HG03175 (cell line): ENCODE results near the gene TRPM7.
"Not testable (repeated sequence)": the region's sequence is repeated elsewhere in the genome, so short reads cannot be mapped to it uniquely, and the experiment has no call there.

Source experiments
- ATAC-seq: cut with Tn5 transposase; IDR thresholded peaks from one replicate; pipeline ENCODE4 v1.9.1; 2021; ENCODE audit warnings: mild to moderate bottlenecking, moderate library complexity; ENCODE audit not compliant: unreplicated experiment

The TRPM7 gene, protein sequence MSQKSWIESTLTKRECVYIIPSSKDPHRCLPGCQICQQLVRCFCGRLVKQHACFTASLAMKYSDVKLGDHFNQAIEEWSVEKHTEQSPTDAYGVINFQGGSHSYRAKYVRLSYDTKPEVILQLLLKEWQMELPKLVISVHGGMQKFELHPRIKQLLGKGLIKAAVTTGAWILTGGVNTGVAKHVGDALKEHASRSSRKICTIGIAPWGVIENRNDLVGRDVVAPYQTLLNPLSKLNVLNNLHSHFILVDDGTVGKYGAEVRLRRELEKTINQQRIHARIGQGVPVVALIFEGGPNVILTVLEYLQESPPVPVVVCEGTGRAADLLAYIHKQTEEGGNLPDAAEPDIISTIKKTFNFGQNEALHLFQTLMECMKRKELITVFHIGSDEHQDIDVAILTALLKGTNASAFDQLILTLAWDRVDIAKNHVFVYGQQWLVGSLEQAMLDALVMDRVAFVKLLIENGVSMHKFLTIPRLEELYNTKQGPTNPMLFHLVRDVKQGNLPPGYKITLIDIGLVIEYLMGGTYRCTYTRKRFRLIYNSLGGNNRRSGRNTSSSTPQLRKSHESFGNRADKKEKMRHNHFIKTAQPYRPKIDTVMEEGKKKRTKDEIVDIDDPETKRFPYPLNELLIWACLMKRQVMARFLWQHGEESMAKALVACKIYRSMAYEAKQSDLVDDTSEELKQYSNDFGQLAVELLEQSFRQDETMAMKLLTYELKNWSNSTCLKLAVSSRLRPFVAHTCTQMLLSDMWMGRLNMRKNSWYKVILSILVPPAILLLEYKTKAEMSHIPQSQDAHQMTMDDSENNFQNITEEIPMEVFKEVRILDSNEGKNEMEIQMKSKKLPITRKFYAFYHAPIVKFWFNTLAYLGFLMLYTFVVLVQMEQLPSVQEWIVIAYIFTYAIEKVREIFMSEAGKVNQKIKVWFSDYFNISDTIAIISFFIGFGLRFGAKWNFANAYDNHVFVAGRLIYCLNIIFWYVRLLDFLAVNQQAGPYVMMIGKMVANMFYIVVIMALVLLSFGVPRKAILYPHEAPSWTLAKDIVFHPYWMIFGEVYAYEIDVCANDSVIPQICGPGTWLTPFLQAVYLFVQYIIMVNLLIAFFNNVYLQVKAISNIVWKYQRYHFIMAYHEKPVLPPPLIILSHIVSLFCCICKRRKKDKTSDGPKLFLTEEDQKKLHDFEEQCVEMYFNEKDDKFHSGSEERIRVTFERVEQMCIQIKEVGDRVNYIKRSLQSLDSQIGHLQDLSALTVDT (N-terminal part only)

DNA sequence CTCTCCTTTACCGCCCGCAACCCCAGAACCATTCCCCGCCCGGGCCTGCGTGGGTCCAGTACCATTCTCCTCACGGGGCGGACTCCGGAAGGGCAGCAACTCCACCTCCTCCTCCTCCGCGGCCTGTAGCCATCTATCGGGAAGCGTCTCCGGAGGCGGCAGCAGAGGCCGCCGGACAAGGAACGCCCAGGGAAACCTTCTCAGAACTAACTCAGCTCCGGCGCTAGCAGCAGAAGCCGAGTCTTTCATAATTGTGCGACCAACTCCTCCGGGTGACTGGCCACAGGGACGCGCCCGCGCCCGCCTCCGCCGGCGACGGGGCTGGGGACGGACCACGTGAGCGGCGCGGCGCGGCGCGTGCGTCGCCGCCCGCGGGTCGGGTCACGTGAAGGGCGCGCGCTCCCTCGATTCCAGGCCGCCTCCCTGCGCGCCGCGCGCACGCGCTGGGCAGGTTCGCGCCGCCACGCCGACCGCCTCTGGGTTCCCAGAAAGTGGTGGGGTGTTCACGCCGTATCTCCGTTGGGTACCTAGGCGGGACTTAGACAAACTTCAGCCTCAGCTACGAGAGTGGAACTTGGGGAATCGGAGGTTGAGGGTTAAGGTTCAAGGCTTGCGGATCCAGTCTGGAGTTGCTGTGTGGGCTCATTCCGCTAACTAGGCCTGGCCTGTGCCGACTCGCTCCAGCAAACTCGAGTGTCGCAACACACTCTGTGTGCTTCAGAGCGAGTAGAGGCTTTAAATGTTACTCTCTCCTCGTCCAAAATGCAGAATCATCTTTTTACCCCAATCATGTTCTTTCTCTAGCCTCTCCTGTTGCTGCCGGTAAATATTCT lies at the start of gene TRPM7:
Gene TRPM7, minus strand, starts transcription at position 329 of the 833 bp plus-strand sequence. Its CDS starts 264 bp downstream, at position 65.
- ATAC-seq = peak; percentile 86

DNA sequence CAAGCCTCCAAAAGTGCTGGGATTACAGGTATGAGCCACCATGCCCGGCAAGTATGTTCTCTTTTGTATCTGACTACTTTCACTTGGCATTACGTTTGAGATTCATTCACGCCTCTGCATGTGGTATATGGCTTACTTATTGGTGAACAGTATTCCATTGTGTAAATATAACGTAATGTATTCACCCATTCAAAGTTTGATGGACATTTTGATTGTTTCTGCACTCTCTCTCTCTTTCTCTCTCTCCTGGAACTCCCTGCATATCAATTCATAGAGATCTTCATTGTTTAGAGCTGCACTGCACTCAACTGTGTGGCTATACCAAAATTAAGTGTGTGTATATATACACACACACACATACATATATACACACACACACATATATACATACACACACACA lies 48.6 kb upstream of the TRPM7 start:
- ATAC-seq = no peak

DNA sequence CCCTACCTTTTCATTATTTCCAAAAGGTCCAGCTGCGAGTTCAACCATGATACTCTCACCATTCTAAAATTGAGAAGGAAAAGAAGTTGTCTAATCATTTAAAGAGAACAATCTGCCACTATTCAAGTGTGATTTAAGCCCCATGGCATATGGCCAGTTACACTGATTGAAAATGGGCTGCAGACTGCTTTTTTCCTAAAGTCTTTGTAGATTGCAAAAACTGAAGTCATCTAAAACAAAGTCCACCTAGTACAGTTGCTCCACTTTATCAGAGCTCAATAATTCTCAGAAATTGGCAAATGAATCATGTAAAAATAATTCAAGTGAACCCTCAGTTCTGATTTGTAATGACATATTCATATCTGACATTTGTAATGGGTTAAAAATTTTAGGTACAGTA lies 39.7 kb upstream of the TRPM7 start:
- no peak for ATAC-seq

DNA sequence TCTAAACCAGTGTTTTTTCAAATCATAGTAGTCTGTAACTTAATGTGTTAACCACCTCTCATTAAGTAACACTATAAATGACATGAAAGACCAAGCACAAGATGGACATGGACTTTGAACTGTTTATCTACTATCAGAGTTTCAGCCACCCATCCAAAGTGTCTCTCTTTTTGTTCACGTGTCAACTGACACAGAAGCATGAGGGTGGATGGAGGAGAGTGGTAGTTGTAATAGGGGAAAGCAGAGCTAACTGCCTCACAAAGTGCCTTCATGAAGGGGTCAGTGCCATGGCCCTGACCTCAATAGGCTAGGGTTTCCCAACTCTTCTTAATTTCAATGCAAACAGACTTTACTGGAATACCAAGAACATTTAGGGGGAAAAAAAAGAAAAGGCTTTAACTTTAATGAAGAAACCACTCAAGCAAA lies 32.1 kb upstream of the TRPM7 start:
- ATAC-seq = no peak

DNA sequence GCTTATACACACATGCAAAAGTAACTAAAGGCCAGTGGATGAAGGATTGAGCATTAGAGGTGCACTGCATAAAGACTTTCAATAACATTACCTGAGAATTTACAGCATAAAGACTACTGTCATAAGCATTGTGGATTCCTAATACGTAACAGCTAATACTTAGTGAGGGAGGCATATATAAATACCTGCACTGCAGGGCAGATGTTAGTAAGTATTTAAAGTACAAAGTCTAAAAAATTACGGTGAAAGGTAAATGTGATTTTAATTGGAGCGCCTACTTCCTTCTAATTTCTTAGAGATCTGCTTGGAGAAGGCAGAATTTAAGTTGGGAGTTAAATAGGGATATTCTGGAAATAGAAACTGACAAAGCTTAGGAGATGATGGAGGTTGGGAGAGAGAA lies 25.4 kb upstream of the TRPM7 start:
- ATAC-seq = no peak

DNA sequence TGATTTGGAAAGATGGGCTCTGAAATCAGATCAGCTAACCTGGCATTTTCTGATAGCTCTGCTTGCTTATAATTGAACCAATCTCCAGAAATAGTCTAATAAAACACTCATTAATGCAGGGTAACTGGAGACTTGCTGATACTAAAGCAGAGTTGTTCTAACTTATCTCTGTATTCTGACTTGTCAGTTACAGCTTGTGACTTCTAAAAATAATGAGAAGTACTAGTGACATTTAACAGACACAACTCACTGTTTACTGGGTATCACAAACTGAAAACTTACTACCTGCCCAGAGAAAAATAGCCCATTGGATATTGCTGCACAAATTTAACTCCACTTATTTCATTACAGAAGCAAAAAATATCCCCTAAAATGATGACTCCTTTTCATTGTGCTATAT lies 24.0 kb upstream of the TRPM7 start:
- no peak for ATAC-seq

DNA sequence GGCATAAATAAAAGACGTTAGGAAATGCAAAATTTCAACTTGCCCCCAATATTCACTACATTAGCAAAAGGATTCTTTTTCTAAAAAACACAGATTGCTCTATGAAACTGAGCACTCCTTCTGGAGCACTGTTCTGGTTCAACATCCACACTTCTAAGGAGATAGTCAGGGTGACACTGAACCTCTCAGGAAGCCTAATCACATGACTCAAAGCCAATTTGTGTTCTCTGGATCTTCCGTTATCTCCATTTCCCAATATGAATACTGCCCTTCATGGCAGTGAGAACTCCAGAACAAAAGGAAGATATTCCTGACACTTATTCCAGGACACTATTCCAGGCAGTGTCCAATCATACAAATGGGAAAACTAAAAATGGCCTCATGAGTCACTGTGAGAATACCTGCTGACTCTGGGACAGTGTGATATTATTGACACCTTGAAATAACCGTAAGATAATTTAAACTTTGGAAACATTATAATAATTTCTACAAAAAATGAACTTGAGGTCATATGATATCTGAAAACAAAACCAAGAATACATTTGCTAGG lies 21.4 kb upstream of the TRPM7 start:
- ATAC-seq = no peak

DNA sequence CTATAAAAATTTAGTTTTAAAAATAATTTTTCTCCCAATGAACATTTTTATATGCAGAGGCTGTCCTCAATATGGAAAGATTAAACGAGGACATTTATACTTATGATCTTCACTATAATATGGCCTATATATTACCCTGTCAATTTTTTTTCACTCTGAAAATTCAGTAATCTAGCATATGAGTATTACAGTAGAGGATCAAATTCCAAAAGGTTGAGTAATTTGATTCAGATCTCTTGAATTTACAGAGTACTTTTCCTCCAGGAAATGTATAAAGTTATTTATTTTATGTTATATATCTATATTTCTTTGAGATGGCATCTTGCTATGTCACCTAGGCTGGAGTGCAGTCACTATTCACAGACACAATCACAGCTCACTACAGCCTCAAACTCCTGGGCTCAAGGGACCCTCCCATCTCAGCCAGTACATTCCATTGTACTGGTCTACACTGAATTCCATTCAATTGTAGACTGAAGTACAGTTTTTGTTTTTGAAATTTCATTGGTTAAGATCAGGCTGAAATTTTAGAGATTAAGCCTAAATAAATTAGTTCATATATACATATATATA lies 16.3 kb upstream of the TRPM7 start:
- no peak for ATAC-seq

DNA sequence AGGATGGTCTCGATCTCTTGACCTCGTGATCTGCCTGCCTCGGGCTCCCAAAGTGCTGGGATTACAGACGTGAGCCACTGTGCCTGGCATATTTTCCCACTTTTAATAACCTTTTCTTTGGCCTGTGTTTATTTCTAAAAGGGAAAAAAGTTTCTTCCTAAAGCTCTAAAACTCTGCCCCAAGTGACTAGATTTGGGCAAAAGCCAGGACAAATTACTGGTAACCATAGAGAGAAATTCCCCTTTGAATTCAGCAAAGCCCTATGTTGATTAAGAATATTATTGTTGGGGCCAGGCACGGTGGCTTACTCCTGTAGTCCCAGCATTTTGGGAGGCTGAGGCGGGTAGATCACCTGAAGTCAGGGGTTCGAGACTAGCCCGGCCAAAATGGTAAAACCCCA lies 11.5 kb upstream of the TRPM7 start:
- no peak for ATAC-seq

DNA sequence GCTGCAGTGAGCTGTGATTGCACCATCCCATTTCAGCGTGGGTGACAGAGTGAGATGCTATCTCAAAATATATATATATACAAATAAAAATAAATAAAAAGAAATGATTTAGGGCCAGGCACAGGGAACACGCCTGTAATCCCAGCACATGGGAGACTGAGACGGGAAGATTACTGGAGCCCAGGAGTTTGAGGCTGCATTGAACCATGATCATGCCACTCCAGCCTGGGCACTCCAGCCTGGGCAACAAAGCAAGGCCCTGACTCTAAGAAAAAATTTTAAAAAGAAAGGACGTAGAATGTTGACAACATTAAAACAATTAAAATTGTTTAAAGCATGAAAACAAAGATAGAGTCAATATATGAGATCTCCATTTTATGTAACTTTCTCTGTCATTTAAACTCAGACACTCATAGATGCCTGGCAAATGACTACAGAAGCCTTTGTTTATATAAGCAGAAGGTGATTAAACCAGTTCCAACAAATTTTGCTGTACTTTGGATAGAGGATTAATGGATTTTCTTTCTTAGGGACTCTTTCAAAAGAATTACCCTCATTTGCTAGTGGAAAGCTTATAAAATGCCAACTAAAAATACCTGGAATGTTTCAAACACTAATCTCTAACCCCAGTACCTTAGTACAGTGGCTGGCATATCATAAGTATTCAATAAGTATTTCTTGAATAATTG lies 10.7 kb upstream of the TRPM7 start:
- ATAC-seq = no peak

DNA sequence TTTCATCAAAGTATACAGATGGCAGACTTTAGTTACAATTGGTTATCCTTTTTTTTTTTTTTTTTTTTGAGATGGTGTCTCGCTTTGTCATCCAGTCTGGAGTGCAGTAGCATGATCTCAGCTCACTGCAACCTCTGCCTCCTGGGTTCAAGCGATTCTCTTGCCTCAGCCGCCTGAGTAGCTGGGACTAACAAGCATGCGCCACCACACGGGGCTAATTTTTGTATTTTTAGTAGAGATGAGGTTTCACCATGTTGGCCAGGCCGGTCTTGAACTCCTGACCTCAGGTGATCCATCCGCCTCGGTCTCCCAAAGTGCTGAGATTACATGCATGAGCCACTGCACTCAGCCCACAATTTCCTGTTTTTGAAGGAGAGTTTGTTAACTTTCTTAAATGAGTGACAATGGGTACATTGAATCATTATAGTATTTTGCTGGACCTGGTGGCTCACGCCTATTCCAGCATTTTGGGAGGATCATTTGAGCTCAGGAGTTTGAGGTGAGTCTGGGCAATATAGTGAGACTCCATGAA lies 8.1 kb upstream of the TRPM7 start:
- ATAC-seq = not testable (repeated sequence)

DNA sequence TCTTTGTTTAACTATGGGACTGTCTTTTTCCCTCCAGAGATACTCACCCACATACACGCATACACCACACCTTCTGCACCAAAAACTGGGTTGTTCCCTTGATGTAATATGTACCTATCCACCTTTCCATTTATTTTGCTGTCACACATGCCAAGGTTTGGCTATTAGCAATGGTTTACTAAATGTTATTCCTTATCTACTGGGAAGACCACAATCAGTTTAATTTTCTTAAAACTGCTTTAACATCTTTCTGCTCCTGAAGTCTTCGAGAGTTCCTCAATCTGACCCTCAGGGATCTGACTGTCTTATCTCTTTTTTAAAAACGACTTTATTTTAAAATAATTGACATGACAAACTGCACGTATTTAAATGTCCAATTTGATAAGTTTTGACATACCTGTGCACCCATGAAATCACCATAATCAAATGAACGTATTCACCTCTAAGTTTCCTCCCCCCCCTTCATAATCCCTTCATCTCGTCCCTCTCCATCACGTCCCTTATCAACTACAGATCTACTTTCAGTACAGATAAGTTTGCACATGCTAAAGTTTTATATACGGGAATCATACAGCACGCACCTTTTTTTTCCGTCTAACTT lies 805 bp upstream of the TRPM7 start:
- no peak for ATAC-seq

DNA sequence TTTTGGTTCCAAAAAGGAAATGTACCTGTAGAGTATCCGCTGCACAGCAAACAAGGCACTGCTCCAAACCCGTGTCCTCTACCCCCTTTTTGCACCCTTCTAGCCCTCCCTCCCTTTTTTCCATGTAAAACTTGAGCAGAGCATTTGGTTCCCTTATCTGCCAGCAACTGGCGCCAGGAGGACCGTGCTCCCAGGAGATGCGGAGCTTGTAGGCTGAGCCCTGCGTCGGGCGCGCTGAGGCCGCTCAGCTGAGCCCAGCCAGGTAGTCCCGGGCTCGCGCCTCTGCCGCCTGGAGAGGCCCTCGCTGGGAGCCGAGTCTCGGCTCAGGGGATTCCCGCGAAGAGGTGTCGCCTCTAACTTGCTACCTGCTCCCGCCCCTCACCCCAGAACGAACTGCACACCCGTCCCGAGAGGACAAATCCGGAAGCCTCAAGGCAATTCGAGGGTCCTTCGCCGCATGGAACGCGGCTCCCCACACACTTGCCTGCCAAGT lies 575 bp downstream of the TRPM7 start:
- ATAC-seq = peak; percentile 47

DNA sequence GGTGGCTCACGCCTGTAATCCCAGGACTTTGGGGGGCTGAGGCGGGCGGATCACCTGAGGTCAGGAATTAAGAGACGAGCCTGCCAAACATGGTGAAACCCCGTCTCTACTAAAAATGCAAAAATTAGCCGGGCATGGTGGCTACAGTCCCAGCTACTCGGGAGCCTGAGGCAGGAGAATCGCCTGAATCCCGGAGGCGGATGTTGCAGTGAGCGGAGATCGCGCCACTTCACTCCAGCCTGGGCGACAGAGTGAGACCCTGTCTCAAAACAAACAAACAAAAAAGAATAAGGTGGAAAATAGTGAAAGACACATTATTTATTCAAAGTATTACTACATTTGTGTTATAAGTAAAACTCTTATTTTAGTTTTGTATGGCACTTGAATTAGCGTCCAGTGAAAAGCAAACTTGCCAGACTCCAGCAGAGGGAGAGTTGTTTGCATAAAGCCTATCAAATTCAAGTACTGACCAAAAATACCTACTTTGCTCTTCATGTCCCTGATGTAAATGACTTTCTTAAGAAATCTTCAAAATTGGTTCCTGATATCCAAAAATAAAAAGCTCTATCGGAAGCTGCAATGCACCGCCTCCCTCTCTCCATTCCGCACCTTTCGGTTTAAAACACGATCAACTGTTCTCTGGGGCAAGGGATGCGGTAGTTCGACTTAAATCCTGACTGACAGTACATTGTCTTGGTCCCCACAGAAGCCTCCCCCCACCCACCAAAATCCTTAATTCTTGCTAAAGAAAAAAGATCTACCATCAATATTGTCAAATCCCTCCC lies 1.2 kb downstream of the TRPM7 start:
- no peak for ATAC-seq

DNA sequence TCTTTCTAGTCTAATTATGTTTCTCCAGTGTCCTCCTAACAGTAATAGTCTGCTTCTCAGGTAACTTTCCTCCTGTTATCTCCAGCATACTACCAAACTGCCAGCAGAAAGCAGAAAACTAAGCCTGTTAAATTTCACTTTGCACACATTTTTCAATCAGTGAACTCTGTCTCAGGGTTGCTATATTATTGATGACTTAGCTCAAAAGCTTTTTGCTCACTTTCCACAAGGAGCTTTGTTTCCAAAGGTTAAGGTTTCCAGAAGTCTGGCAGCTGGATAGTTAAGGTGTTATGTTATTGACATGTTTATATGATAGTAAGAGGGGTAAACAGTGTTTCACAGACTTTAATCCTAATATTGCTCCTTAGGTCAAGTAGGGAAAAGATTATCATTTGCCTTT lies 5.1 kb downstream of the TRPM7 start:
- ATAC-seq = no peak

DNA sequence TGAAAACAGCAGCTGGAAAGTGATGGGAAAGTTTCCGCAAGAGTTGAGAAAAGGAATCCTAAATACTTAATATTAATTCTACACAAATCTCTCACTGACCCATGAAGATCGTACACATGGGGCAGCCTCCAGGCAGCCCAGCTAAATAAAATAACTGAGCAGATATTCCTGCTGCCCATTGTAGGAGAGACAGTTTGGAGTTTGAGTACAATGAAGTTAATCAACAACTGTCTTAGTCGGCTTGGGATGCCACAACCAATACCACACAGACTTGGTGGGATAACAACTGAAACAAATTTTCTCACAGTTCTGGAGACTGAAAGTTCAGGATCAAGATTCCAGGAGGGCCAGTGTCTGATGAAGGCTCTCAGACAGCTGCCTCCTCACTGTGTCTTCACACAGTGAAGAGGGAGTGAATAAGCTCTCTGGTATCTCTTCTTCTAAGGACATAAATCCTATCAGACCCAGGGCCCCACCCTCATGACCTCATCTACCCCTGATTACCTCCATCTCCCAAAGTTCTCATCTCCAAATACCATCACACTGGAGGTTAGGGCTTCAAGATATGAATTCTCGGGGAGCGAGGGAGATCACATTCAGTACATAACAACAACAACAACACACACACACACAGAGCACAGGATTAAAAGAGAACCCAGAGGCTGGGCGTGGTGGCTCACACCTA lies 9.7 kb downstream of the TRPM7 start:
- ATAC-seq = no peak
